ENCODE measurements around the gene PPP1R12B.

The PPP1R12B gene

GRCh38 chr1:202586871-202587270 lies 238.4 kb downstream of the PPP1R12B start:
- H3K4me1 ChIP-seq (ENCODE audit: control insufficient read depth, low read length) = peaks cover 20% of the 10 kb centered on the region
- no peaks in the 10 kb centered on the region for H3K79me2 ChIP-seq (ENCODE audit: control insufficient read depth, low read length)
- no peaks in the 10 kb centered on the region for H3F3A ChIP-seq (ENCODE audit: control insufficient read depth, insufficient read depth)
- no peaks in the 10 kb centered on the region; the same call in 1 of the 2 replicates for H4K20me1 ChIP-seq (ENCODE audit: control insufficient read depth, insufficient read depth, low read depth, low read length)
- TF ChIP-seq EZH2phosphoT487 (IDR thresholded peaks at IDR 0.05; ENCODE audit: borderline replicate concordance, low read length) (no peak), CTCF (IDR thresholded peaks at IDR 0.05; ENCODE audit: low read depth, low read length, poor library complexity, severe bottlenecking) (no peak)
- H3K4me2 ChIP-seq (ENCODE audit: low read length) = no peak overlapping the region
- H3K4me3 ChIP-seq (ENCODE audit: low read length) = no peak overlapping the region
- no peaks in the 10 kb centered on the region for H3K9me2 ChIP-seq (replicated peaks; ENCODE audit: control insufficient read depth, low read length)
- no peaks in the 10 kb centered on the region for H3K27me3 ChIP-seq (ENCODE audit: control insufficient read depth, low read length)
- H3K27ac ChIP-seq (ENCODE audit: low read depth, low read length) = no peak overlapping the region
- H3K36me3 ChIP-seq (ENCODE audit: control insufficient read depth, low read length) = no peaks in the 10 kb centered on the region
- no peaks in the 10 kb centered on the region for H3K9me3 ChIP-seq (ENCODE audit: control insufficient read depth, insufficient read depth, low read length)

GRCh38 chr1:202587859-202588485 lies 239.5 kb downstream of the PPP1R12B start:
- Histone ChIP-seq H3K4me1 (ENCODE audit: control insufficient read depth, low read length) (peaks cover 20% of the 10 kb centered on the region), H4K20me1 (ENCODE audit: control insufficient read depth, insufficient read depth, low read depth, low read length) (no peaks in the 10 kb centered on the region; the same call in 1 of the 2 replicates), H3K27ac (ENCODE audit: low read depth, low read length) (no peak overlapping the region), H3K79me2 (ENCODE audit: control insufficient read depth, low read length) (no peaks in the 10 kb centered on the region), H3F3A (ENCODE audit: control insufficient read depth, insufficient read depth) (no peaks in the 10 kb centered on the region), H3K4me3 (ENCODE audit: low read length) (no peak overlapping the region), H3K36me3 (ENCODE audit: control insufficient read depth, low read length) (no peaks in the 10 kb centered on the region), H3K4me2 (ENCODE audit: low read length) (no peak overlapping the region), H3K27me3 (ENCODE audit: control insufficient read depth, low read length) (no peaks in the 10 kb centered on the region), H3K9me3 (ENCODE audit: control insufficient read depth, insufficient read depth, low read length) (no peaks in the 10 kb centered on the region), H3K9me2 (replicated peaks; ENCODE audit: control insufficient read depth, low read length) (no peaks in the 10 kb centered on the region)
- no peak for TF ChIP-seq EZH2phosphoT487 (IDR thresholded peaks at IDR 0.05; ENCODE audit: borderline replicate concordance, low read length)
- TF ChIP-seq CTCF (IDR thresholded peaks at IDR 0.05; ENCODE audit: low read depth, low read length, poor library complexity, severe bottlenecking) = no peak

GRCh38 chr1:202588503-202589189 lies 240.1 kb downstream of the PPP1R12B start:
- H3K9me3 ChIP-seq (ENCODE audit: control insufficient read depth, insufficient read depth, low read length) = no peaks in the 10 kb centered on the region
- H3K79me2 ChIP-seq (ENCODE audit: control insufficient read depth, low read length) = no peaks in the 10 kb centered on the region
- no peaks in the 10 kb centered on the region for H3K9me2 ChIP-seq (replicated peaks; ENCODE audit: control insufficient read depth, low read length)
- H3K4me2 ChIP-seq (ENCODE audit: low read length) = no peak overlapping the region
- no peaks in the 10 kb centered on the region; the same call in 1 of the 2 replicates for H4K20me1 ChIP-seq (ENCODE audit: control insufficient read depth, insufficient read depth, low read depth, low read length)
- H3K27ac ChIP-seq (ENCODE audit: low read depth, low read length) = no peak overlapping the region
- H3K4me3 ChIP-seq (ENCODE audit: low read length) = no peak overlapping the region
- no peaks in the 10 kb centered on the region for H3F3A ChIP-seq (ENCODE audit: control insufficient read depth, insufficient read depth)
- no peaks in the 10 kb centered on the region for H3K36me3 ChIP-seq (ENCODE audit: control insufficient read depth, low read length)
- peaks cover 20% of the 10 kb centered on the region for H3K4me1 ChIP-seq (ENCODE audit: control insufficient read depth, low read length)
- no peak for TF ChIP-seq CTCF (IDR thresholded peaks at IDR 0.05; ENCODE audit: low read depth, low read length, poor library complexity, severe bottlenecking)
- TF ChIP-seq EZH2phosphoT487 (IDR thresholded peaks at IDR 0.05; ENCODE audit: borderline replicate concordance, low read length) = no peak
- H3K27me3 ChIP-seq (ENCODE audit: control insufficient read depth, low read length) = peaks cover 3% of the 10 kb centered on the region; the same call in 1 of the 2 replicates
